ENCODE data around the gene ACYP1. TPM values are rescaled to one million over a fixed set of nuclear protein-coding genes. Genes with fewer than 3 reads are reported as not detected.

ACYP1 gene
- total RNA-seq, 1 experiment from 2014 or later, result 23.5 TPM

GRCh38 chr14:75094896-75095295, 31.1 kb upstream of the ACYP1 start:
- Histone ChIP-seq H3K9me3 (ENCODE audit: low read length) (no peaks in the 10 kb centered on the region), H3K9me2 (replicated peaks; ENCODE audit: low read length) (no peaks in the 10 kb centered on the region), H3K27ac (ENCODE audit: low read length) (no peak overlapping the region), H3K36me3 (ENCODE audit: low read depth, low read length) (peaks cover 4% of the 10 kb centered on the region; the same call in 1 of the 2 replicates), H2AFZ (ENCODE audit: low read length) (no peak overlapping the region), H3K4me3 (ENCODE audit: low read length) (no peak overlapping the region), H3K4me2 (ENCODE audit: low read length) (no peak overlapping the region), H3K27me3 (ENCODE audit: low read length) (no peaks in the 10 kb centered on the region), H3K4me1 (ENCODE audit: insufficient read depth, low read length) (no peaks in the 10 kb centered on the region), H3K79me2 (ENCODE audit: low read length) (no peaks in the 10 kb centered on the region), H3F3A (ENCODE audit: low read length, unreplicated experiment) (no peaks in the 10 kb centered on the region), H4K20me1 (ENCODE audit: low read length) (no peaks in the 10 kb centered on the region), H3K9ac (ENCODE audit: low read length) (no peak overlapping the region)
- intact Hi-C loops (cut with micrococcal nuclease), result no loop called here
- no TSS peak for BruUV-seq (replicated peaks)
- ATAC-seq, result no peak
- CTCF ChIA-PET, result no interaction called here
- POLR2A ChIA-PET (ENCODE audit: unreplicated experiment), result no interaction called here
- no peak for DNase-seq
- TF ChIP-seq EZH2 (IDR thresholded peaks at IDR 0.05; ENCODE audit: low read length, unreplicated experiment) (no peak), EZH2phosphoT487 (IDR thresholded peaks at IDR 0.05; ENCODE audit: borderline replicate concordance, low read length) (no peak)
- TF ChIP-seq, protein P1, sequence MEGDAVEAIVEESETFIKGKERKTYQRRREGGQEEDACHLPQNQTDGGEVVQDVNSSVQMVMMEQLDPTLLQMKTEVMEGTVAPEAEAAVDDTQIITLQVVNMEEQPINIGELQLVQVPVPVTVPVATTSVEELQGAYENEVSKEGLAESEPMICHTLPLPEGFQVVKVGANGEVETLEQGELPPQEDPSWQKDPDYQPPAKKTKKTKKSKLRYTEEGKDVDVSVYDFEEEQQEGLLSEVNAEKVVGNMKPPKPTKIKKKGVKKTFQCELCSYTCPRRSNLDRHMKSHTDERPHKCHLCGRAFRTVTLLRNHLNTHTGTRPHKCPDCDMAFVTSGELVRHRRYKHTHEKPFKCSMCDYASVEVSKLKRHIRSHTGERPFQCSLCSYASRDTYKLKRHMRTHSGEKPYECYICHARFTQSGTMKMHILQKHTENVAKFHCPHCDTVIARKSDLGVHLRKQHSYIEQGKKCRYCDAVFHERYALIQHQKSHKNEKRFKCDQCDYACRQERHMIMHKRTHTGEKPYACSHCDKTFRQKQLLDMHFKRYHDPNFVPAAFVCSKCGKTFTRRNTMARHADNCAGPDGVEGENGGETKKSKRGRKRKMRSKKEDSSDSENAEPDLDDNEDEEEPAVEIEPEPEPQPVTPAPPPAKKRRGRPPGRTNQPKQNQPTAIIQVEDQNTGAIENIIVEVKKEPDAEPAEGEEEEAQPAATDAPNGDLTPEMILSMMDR (conservative IDR thresholded peaks at IDR 0.05; ENCODE audit: low read depth, low read length), result no peak

DNA sequence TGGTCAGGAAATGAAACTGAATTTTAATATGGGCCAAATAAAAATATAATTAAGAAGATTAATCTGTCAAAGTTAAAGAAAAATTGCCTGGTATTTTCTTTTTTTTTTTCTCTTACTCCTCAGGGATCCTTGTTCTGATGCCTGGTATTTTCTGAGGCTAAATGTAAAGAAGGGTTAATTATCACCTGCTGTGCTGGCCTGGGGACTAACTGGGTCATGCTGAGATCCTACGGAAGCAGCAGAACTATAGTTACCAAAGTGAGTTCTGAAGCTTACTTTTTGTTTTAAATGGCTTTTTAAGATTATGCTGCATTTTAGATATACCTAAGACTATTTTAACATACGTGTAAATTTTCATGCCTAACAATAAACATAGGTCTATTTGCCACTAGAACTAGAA, 28.9 kb upstream of the ACYP1 start:
- BruUV-seq (replicated peaks), result no TSS peak
- Histone ChIP-seq H3K9ac (ENCODE audit: low read length) (no peak overlapping the region), H3K9me2 (replicated peaks; ENCODE audit: low read length) (no peaks in the 10 kb centered on the region), H3K36me3 (ENCODE audit: low read depth, low read length) (peaks cover 12% of the 10 kb centered on the region; the same call in 1 of the 2 replicates), H3K4me1 (ENCODE audit: insufficient read depth, low read length) (no peaks in the 10 kb centered on the region), H2AFZ (ENCODE audit: low read length) (no peak overlapping the region), H3K4me3 (ENCODE audit: low read length) (no peak overlapping the region), H3F3A (ENCODE audit: low read length, unreplicated experiment) (no peaks in the 10 kb centered on the region), H4K20me1 (ENCODE audit: low read length) (no peaks in the 10 kb centered on the region), H3K27ac (ENCODE audit: low read length) (no peak overlapping the region), H3K27me3 (ENCODE audit: low read length) (no peaks in the 10 kb centered on the region), H3K79me2 (ENCODE audit: low read length) (no peaks in the 10 kb centered on the region), H3K4me2 (ENCODE audit: low read length) (no peak overlapping the region), H3K9me3 (ENCODE audit: low read length) (no peaks in the 10 kb centered on the region)
- no peak for DNase-seq
- intact Hi-C loops (cut with micrococcal nuclease), result no loop called here
- POLR2A ChIA-PET (ENCODE audit: unreplicated experiment), result no interaction called here
- ATAC-seq, result no peak
- CTCF ChIA-PET, result no interaction called here
- TF ChIP-seq EZH2phosphoT487 (IDR thresholded peaks at IDR 0.05; ENCODE audit: borderline replicate concordance, low read length) (no peak), EZH2 (IDR thresholded peaks at IDR 0.05; ENCODE audit: low read length, unreplicated experiment) (no peak)
- TF ChIP-seq, protein P1 (conservative IDR thresholded peaks at IDR 0.05; ENCODE audit: low read depth, low read length), result no peak

GRCh38 chr14:75091251-75091650, 27.4 kb upstream of the ACYP1 start:
- H3K4me3 ChIP-seq (ENCODE audit: low read length), result no peak overlapping the region
- no peaks in the 10 kb centered on the region for H3K9me3 ChIP-seq (ENCODE audit: low read length)
- intact Hi-C loops (cut with micrococcal nuclease), result no loop called here
- H3K9me2 ChIP-seq (replicated peaks; ENCODE audit: low read length), result no peaks in the 10 kb centered on the region
- no peaks in the 10 kb centered on the region for H3K79me2 ChIP-seq (ENCODE audit: low read length)
- no peak overlapping the region for H3K4me2 ChIP-seq (ENCODE audit: low read length)
- ChIA-PET POLR2A (ENCODE audit: unreplicated experiment) (no interaction called here), CTCF (no interaction called here)
- no peak for TF ChIP-seq EZH2 (IDR thresholded peaks at IDR 0.05; ENCODE audit: low read length, unreplicated experiment)
- TF ChIP-seq EZH2phosphoT487 (IDR thresholded peaks at IDR 0.05; ENCODE audit: borderline replicate concordance, low read length), result no peak
- TF ChIP-seq, protein P1 (conservative IDR thresholded peaks at IDR 0.05; ENCODE audit: low read depth, low read length), result no peak
- no peaks in the 10 kb centered on the region for H3K27me3 ChIP-seq (ENCODE audit: low read length)
- peaks cover 21% of the 10 kb centered on the region; the same call in 1 of the 2 replicates for H3K36me3 ChIP-seq (ENCODE audit: low read depth, low read length)
- no peak overlapping the region for H3K27ac ChIP-seq (ENCODE audit: low read length)
- no peaks in the 10 kb centered on the region for H3K4me1 ChIP-seq (ENCODE audit: insufficient read depth, low read length)
- H2AFZ ChIP-seq (ENCODE audit: low read length), result no peak overlapping the region
- H4K20me1 ChIP-seq (ENCODE audit: low read length), result no peaks in the 10 kb centered on the region
- no peak for DNase-seq
- H3F3A ChIP-seq (ENCODE audit: low read length, unreplicated experiment), result no peaks in the 10 kb centered on the region
- ATAC-seq, result no peak
- H3K9ac ChIP-seq (ENCODE audit: low read length), result no peak overlapping the region
- no TSS peak for BruUV-seq (replicated peaks)
